Activated CD8-positive, alpha-beta memory T cell treated with anti-CD3 and anti-CD28 coated beads for 48 hours (primary cell): ENCODE measurements around the gene IFNW1.

ENCODE experiments used
- DNase-seq, 3 experiments: peaks; one replicate each; pipeline ENCODE4 v3.0.0-alpha.2; 2020; ENCODE audit warnings: low read depth in 2 of 3, low spot score in 2 of 3

Gene IFNW1

GRCh38 chr9:21110708-21111576 is 30.7 kb downstream of the IFNW1 start:
- DNase-seq, result no peak

DNA sequence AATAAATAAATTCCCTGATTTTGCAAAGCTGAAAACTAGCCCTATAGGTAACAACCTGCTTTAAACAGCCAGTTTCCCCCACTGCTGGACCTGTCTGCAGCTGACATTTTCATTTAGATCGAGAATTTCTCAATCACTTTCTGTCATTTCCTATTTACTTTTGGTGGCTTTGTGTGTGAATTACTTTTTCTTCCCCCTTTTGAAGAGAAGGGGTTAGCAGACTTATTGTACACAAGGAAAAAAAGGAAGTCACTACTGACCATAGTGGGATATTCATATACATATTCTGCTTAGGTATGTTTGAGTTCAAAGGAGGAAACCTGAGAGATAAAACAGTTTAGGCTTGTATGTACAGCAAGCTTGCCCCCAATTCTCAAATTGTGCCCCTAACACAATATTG is 36.8 kb downstream of the IFNW1 start:
- DNase-seq, result no peak

DNA sequence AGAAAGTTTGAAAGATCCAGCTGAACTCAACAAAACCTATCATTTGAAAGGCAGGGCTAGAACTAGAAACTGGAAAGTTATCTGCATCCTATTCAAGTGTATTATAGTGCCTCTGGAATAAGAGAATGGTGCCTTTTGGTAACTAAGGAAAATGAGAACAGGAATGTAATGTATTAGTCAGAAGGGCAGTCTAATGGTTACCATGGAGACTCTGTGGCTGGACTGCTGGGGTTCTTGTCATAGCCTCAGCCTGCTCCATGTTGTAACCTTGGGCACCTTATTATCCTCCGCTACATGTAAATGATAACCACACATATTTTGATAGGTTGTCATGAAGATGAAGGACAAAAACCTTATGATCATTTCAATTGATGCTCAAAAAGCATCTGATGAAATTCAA is 39.3 kb downstream of the IFNW1 start:
- DNase-seq, result no peak

- DNase-seq, result no peak
These were observed 43.8 kb downstream of the IFNW1 start for GRCh38 chr9:21097817-21098216.

GRCh38 chr9:21096901-21097255 is 44.8 kb downstream of the IFNW1 start:
- DNase-seq, result no peak

DNA sequence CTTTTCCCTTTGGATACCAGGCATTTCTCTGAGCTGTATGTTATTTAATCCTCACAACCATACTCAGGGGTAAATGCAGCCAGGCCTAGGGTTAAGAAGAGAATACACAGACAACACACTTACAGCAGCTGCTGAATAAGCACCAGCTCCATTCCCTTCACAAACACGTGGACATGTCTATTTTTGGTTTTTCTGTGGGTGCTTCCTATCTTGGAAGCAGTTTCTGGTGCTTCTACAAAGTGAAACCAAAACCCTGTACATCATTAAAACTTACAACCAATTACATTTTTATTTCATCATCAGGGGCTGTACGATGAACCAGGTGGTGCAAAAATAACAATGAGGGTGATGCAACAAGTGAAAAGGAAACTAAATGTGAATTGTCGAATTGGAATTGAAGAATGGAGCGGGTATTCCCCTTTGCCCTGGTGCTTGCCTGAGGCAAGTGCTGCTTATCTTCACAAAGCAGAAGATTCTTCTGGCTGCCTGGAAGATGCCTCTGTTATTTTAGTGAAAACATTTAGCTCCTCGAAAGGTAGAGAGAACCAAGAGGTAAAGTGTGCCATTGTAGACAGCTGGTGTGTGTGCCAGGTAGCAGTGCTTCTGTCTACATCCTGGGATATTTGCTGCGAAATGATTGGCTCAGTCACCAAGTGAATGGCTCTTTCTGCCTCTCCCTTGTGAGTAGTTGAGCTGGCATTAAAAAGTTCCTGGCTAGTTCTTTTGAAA is 45.3 kb downstream of the IFNW1 start:
- peak in 1 of 3 experiments; percentile 5 for DNase-seq

GRCh38 chr9:21095561-21095960 is 46.1 kb downstream of the IFNW1 start:
- DNase-seq, result no peak
